K562 (cell line): ENCODE results near the gene C4orf50. TPM values are rescaled to one million over a fixed set of nuclear protein-coding genes. Genes with fewer than 3 reads are reported as not detected.

Experiments used
- ATAC-seq: fragments of 200-7000 bp; cut with Tn5 transposase; 3 replicates; pipeline ENCODE4 v1.9.1; 2020; ENCODE audit warnings: moderate library complexity
- BruUV-seq: library from RNA; stranded (reverse); fragments of 400-500 nt; replicated peaks from 2 replicates; lab custom pipeline; 2021; lab: Mats Ljungman, UMichigan
- CTCF ChIA-PET: fragments of 300-600 bp; formaldehyde crosslinking; extraction: SDS; loops from one replicate; lab custom pipeline; 2021; ENCODE audit warnings: low intra/inter-chr PET ratio; lab: Yijun Ruan, JAX
- POLR2A ChIA-PET: fragments of 300-600, 350-650 bp; sonication (Branson Sonifier 250); formaldehyde crosslinking; extraction: SDS; loops from one replicate; lab custom pipeline; 2021; ENCODE audit warnings: antibody characterized with exemption, inconsistent platforms; lab: Yijun Ruan, JAX
- DNase-seq, 4 experiments: peaks; one replicate each; pipeline versions ENCODE4 v3.0.0 to v3.0.0-alpha.2; 2011 to 2018; ENCODE audit warnings: low spot score in 3 of 4, mixed read lengths in 3 of 4; ENCODE audit errors: extremely low read depth in 1 of 4
- FAIRE-seq: peaks from 2 replicates; lab custom pipeline; 2011; peaks lifted over from hg19 to GRCh38; lab: Jason Lieb, UNC
- H2AFZ ChIP-seq: 2 replicates; pipeline ENCODE4 v1.6.0; 2011; ENCODE audit warnings: low read depth, low read length, control low read depth, inconsistent platforms
- H3K27ac ChIP-seq: fragments of 200-600 bp; 3 replicates; pipeline ENCODE4 v1.8.0; 2011; ENCODE audit warnings: low read depth, mild to moderate bottlenecking, control low read depth, inconsistent platforms, low read length, moderate library complexity, mixed read lengths; ENCODE audit errors: extremely low read depth
- H3K27me3 ChIP-seq, 2 experiments: fragments of 300-600 bp in 1 of 2; 2 replicates in 1 of 2; 3 replicates in 1 of 2; pipeline versions ENCODE4 v1.6.0 to v1.8.0; 2011; ENCODE audit warnings: inconsistent platforms in 2 of 2, low read length in 2 of 2, mild to moderate bottlenecking in 1 of 2, mixed read lengths in 1 of 2, moderate library complexity in 1 of 2; ENCODE audit not compliant: control insufficient read depth in 2 of 2, insufficient read depth in 2 of 2
- H3K36me3 ChIP-seq: fragments of 300-600 bp; 3 replicates; pipeline ENCODE4 v1.8.0; 2011; ENCODE audit warnings: mild to moderate bottlenecking, low read length, inconsistent platforms; ENCODE audit not compliant: control insufficient read depth, insufficient read depth
- H3K4me1 ChIP-seq, 2 experiments: fragments of 200-600 bp in 1 of 2; replicated peaks in 1 of 2; 2 replicates in 1 of 2; 3 replicates in 1 of 2; pipeline versions ENCODE4 v1.5.1 to v1.8.0; 2011; ENCODE audit warnings: inconsistent platforms in 2 of 2, low read length in 2 of 2, mild to moderate bottlenecking in 1 of 2, mixed read lengths in 1 of 2, moderate library complexity in 1 of 2; ENCODE audit not compliant: control insufficient read depth in 2 of 2, insufficient read depth in 2 of 2
- H3K4me2 ChIP-seq: 2 replicates; pipeline ENCODE4 v1.6.1; 2011; ENCODE audit warnings: low read length, control low read depth, inconsistent platforms, mixed read lengths; ENCODE audit not compliant: insufficient read depth
- H3K4me3 ChIP-seq: fragments of 200-600 bp; sonication (generic), shearing (Covaris generic); 2 replicates; pipeline ENCODE4 v1.5.1; 2016; ENCODE audit warnings: control low read depth, inconsistent platforms
- H3K79me2 ChIP-seq: fragments of 200-600 bp; 3 replicates; pipeline ENCODE4 v1.8.0; 2011; ENCODE audit warnings: low read length, inconsistent platforms; ENCODE audit not compliant: control insufficient read depth, insufficient read depth
- H3K9ac ChIP-seq, 2 experiments: 2 replicates each; pipeline versions ENCODE4 v1.6.0 to v1.6.1; 2011; ENCODE audit warnings: low read depth in 2 of 2, low read length in 2 of 2, control low read depth in 1 of 2, inconsistent platforms in 1 of 2, mild to moderate bottlenecking in 1 of 2, mixed read lengths in 1 of 2; ENCODE audit not compliant: insufficient read depth in 1 of 2
- H3K9me1 ChIP-seq: one replicate; pipeline ENCODE4 v1.6.0; 2011; ENCODE audit warnings: inconsistent platforms, mild to moderate bottlenecking, low read length, moderate library complexity; ENCODE audit not compliant: control insufficient read depth, insufficient read depth
- H3K9me3 ChIP-seq: replicated peaks from 2 replicates; pipeline ENCODE4 v1.5.1; 2011; ENCODE audit warnings: low read depth, low read length, inconsistent platforms; ENCODE audit not compliant: control insufficient read depth, insufficient read depth
- H4K20me1 ChIP-seq: replicated peaks from 2 replicates; pipeline ENCODE4 v1.6.1; 2011; ENCODE audit warnings: low read length, inconsistent platforms, mixed read lengths; ENCODE audit not compliant: control insufficient read depth, insufficient read depth
- BRF2 ChIP-seq: IDR thresholded peaks from 3 replicates; pipeline ENCODE4 v1.6.1; 2011; ENCODE audit warnings: borderline replicate concordance, mild to moderate bottlenecking; ENCODE audit not compliant: insufficient read length, insufficient read depth
- CHD1 ChIP-seq: fragments of 200-600 bp; sonication (generic); IDR thresholded peaks from one replicate; pipeline ENCODE4 v1.6.1; 2012; ENCODE audit warnings: mild to moderate bottlenecking, moderate library complexity, low read length, inconsistent platforms
- GABPB1 ChIP-seq: sonication (generic); formaldehyde crosslinking; IDR thresholded peaks from 2 replicates; pipeline ENCODE4 v1.8.0; 2022; ENCODE audit warnings: mild to moderate bottlenecking, missing genetic modification reagents
- HDAC2 ChIP-seq: fragments of 450-650 bp; IDR thresholded peaks from 2 replicates; pipeline ENCODE4 v1.6.1; 2016; ENCODE audit warnings: mild to moderate bottlenecking
- HNRNPL ChIP-seq: fragments of 200-400 bp; formaldehyde crosslinking; IDR thresholded peaks from 2 replicates; pipeline ENCODE4 v1.6.1; 2017; ENCODE audit warnings: low read depth, mild to moderate bottlenecking, low read length
- IRF2 ChIP-seq: sonication (generic); formaldehyde crosslinking; IDR thresholded peaks from 2 replicates; pipeline ENCODE4 v1.8.1; 2022; ENCODE audit warnings: mild to moderate bottlenecking, missing genetic modification reagents
- L3MBTL2 ChIP-seq: fragments of 450-650 bp; IDR thresholded peaks from 2 replicates; pipeline ENCODE4 v1.6.1; 2016; ENCODE audit warnings: mild to moderate bottlenecking, moderate library complexity
- MNT ChIP-seq, 2 experiments: fragments of 450-650 bp; conservative IDR thresholded peaks; 2 replicates each; pipeline ENCODE4 v1.6.1; 2017; ENCODE audit warnings: mild to moderate bottlenecking in 2 of 2, moderate library complexity in 2 of 2
- NFATC3 ChIP-seq: fragments of 450-650 bp; IDR thresholded peaks from 2 replicates; pipeline ENCODE4 v1.6.1; 2017; ENCODE audit warnings: mild to moderate bottlenecking
- NKRF ChIP-seq: fragments of 450-650 bp; IDR thresholded peaks from 2 replicates; pipeline ENCODE4 v1.6.1; 2016; ENCODE audit warnings: borderline replicate concordance
- SRSF9 ChIP-seq: fragments of 200-400 bp; formaldehyde crosslinking; IDR thresholded peaks from 2 replicates; pipeline ENCODE4 v1.6.1; 2017; ENCODE audit warnings: low read depth, low read length, borderline replicate concordance
- TEAD2 ChIP-seq: fragments of 450-650 bp; IDR thresholded peaks from 2 replicates; pipeline ENCODE4 v1.6.1; 2016; ENCODE audit warnings: missing genetic modification characterization, control low read depth, missing compliant biosample characterization
- ZEB2 ChIP-seq: fragments of 450-650 bp; IDR thresholded peaks from 2 replicates; pipeline ENCODE4 v1.6.1; 2016
- ZFP91 ChIP-seq: sonication (generic); formaldehyde crosslinking; IDR thresholded peaks from 2 replicates; pipeline ENCODE4 v1.8.0; 2022; ENCODE audit warnings: mild to moderate bottlenecking, missing genetic modification reagents
- ZNF280B ChIP-seq: fragments of 250-450 bp; sonication (Bioruptor Pico); IDR thresholded peaks from 2 replicates; pipeline ENCODE4 v1.5.1; 2021; ENCODE audit warnings: mild to moderate bottlenecking
- ZNF507 ChIP-seq: conservative IDR thresholded peaks from 2 replicates; pipeline ENCODE4 v1.6.1; 2017; ENCODE audit warnings: missing genetic modification characterization, missing compliant biosample characterization
- WGBS: fragments of 100-300 bp; shearing (Covaris generic); methylation state at CpG from one replicate; pipeline ENCODE4 v1.1.6; 2016; ENCODE audit warnings: low coverage, mixed read lengths; ENCODE audit not compliant: insufficient coverage; ENCODE audit errors: missing lambda C conversion rate; 5-methylcytosine and 5-hydroxymethylcytosine counted together
- in situ Hi-C: fragments of 300-500 bp; cut with MboI; formaldehyde crosslinking; loops from 4 replicates; pipeline ENCODE4 v1.15.0; 2018; ENCODE audit warnings: inconsistent platforms, mixed read lengths
- intact Hi-C: fragments of 100-400 bp; cut with micrococcal nuclease; formaldehyde crosslinking; loops from 2 replicates; pipeline ENCODE4 v1.14.2; 2022
- polyA plus RNA-seq, 8 experiments: library from polyadenylated mRNA; depleted of rRNA in 4 of 8; stranded (reverse) in 5 of 8; unstranded in 3 of 8; fragments of >200 nt; fragmentation: Nextera tagmentation in 2 of 8; fragmentation: Illumina TruSeq in 1 of 8; extraction: Ambion mirVana in 2 of 8; extraction: Trizol in 1 of 8; gene quantifications; 2 replicates each; pipeline versions ENCODE4 v1.2.1 to v1.2.3, GENCODE V29; 2011 to 2014; ENCODE audit warnings: inconsistent platforms in 1 of 8, missing spikeins in 1 of 8
- total RNA-seq, 7 experiments: library from RNA; depleted of rRNA in 6 of 7; stranded (reverse); fragments of >200 nt in 6 of 7; fragmentation: Illumina TruSeq in 2 of 7; extraction: Trizol in 2 of 7; gene quantifications; 2 replicates each; pipeline versions ENCODE4 v1.2.1 to v1.2.3, GENCODE V29; 2011 to 2021; ENCODE audit warnings: low replicate concordance in 1 of 7

Gene C4orf50
- total and polyA plus RNA-seq, 9 of the 15 experiments (the other 6 are each of a cell fraction or from before 2014, with no cell fraction given), result not detected

- no peak overlapping the region for H3K27ac ChIP-seq
- no peaks in the 10 kb centered on the region for H3K9me1 ChIP-seq
- no peak for TF ChIP-seq GABPB1 (CRISPR knock-in tag)
- TF ChIP-seq MNT (conservative IDR thresholded peaks at IDR 0.05), result no peak
- TF ChIP-seq SRSF9, result no peak
- TF ChIP-seq ZNF280B (CRISPR knock-in tag), result no peak
- no peak for TF ChIP-seq HDAC2
- TF ChIP-seq TEAD2 (tag), result no peak
- no peak for TF ChIP-seq BRF2
- TF ChIP-seq ZFP91 (CRISPR knock-in tag), result no peak
- no peak for TF ChIP-seq NKRF
- TF ChIP-seq NFATC3, result no peak
- no peak for TF ChIP-seq CHD1
- no peak for TF ChIP-seq ZNF507 (tag)
- TF ChIP-seq IRF2, result no peak
- no peak for TF ChIP-seq ZEB2
- TF ChIP-seq L3MBTL2, result no peak
- no peak for TF ChIP-seq HNRNPL
- H3K36me3 ChIP-seq, result no peaks in the 10 kb centered on the region
- no peaks in the 10 kb centered on the region for H3K9me3 ChIP-seq
- no peak overlapping the region for H3K4me2 ChIP-seq
- H3K4me3 ChIP-seq, result no peak overlapping the region
- H3K9ac ChIP-seq, result no peak overlapping the region
- in situ Hi-C loops (no loop called here), intact Hi-C loops (no loop called here)
- BruUV-seq, result no TSS peak
- FAIRE-seq (no peak), ATAC-seq (no peak), DNase-seq (no peak)
- peaks cover 0 to 24% of the 10 kb centered on the region in 2 experiments; a peak in 2 of 5 replicates for H3K27me3 ChIP-seq
- ChIA-PET CTCF (no interaction called here), POLR2A (no interaction called here)
- peaks cover 0 to 20% of the 10 kb centered on the region in 2 experiments; a peak in 2 of 5 replicates for H3K4me1 ChIP-seq
- WGBS, result 0% methylated on average over 3 of the region's 3 CpGs
- H4K20me1 ChIP-seq, result no peaks in the 10 kb centered on the region; the same call in 1 of the 2 replicates
- H3K79me2 ChIP-seq, result no peaks in the 10 kb centered on the region
- H2AFZ ChIP-seq, result no peak overlapping the region
Observed at GRCh38 chr4:5885733-5886132, 132.5 kb downstream of the C4orf50 start.
